Subcutaneous adipose tissue (tissue), 4 donors: ENCODE results near the gene TAS2R30. TPM values are rescaled to one million over a fixed set of nuclear protein-coding genes. Genes with fewer than 3 reads are reported as not detected.

ENCODE experiments used
- CTCF ChIP-seq: fragments of 450-650 bp; IDR thresholded peaks from one replicate; pipeline ENCODE4 v1.5.1; 2016; ENCODE audit warnings: low read depth, mild to moderate bottlenecking, control low read depth, antibody characterized with exemption, moderate library complexity
- total RNA-seq, 4 donors: library from RNA; depleted of rRNA; stranded (reverse); fragments of >200 nt; gene quantifications; one replicate each; pipeline ENCODE4 v1.1.0, GENCODE V29; 2016

The TAS2R30 gene
- total RNA-seq, 4 donors from 2014 or later = 5.1 to 17.9 (median 11.8) TPM

- no peak for TF ChIP-seq CTCF
These were observed 16.4 kb upstream of the TAS2R30 start for GRCh38 chr12:11150832-11151231.

GRCh38 chr12:11147420-11147819 lies 13.0 kb upstream of the TAS2R30 start:
- no peak for TF ChIP-seq CTCF

GRCh38 chr12:11144297-11144696 lies 9.9 kb upstream of the TAS2R30 start:
- TF ChIP-seq CTCF = no peak

- no peak for TF ChIP-seq CTCF
These were observed 8.9 kb upstream of the TAS2R30 start for GRCh38 chr12:11143352-11143751.

GRCh38 chr12:11136075-11136474 lies 1.6 kb upstream of the TAS2R30 start:
- TF ChIP-seq CTCF = no peak

GRCh38 chr12:11133816-11134215 lies 628 bp downstream of the TAS2R30 start:
- TF ChIP-seq CTCF = no peak

- TF ChIP-seq CTCF = no peak
These were observed 1.3 kb downstream of the TAS2R30 start for GRCh38 chr12:11133162-11133561.
